ENCODE results near the gene GAS2L3.

DNA sequence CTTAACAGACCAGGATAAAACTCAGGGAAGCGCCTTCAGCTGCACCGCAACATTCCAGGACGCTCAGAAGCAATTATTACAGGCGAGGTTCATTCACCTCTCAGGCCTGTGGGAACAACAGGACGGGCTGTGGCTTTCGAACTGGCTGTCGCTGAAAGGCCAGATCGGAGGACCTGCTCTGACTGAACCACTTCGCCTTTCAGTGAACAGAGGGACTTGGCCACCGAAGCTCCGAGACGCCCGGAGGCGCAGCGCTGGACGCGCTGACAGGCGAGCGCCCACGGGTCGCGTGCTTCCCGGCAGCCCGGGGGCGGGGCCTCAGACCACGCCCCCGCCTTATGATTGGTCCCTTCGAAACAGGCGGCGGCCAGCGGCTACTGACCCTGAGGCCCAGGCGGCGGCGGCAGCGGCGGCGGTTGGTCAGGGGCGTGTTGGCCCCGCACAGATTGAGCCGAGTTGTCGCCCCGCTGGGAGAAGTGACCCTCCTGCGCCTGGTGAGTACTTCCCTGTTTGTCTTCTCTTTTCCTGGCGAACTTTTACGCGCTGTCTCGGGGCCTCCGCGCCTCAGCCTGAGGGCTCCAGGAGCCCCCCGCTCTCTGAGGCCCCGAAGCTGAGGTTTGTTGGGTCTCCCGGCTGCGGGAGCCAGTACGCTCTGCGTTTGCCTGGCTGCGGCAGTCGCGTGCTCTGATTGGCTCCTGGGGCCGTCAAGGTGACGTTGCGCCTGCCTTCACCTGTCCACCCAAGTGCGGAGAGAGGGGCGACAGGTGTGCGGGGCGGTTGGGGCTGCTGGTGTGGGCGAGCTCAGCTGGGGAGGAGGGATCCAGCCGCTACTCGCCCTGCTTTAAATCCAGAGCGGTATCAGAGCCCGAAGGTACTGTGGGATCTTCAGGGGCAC, at the start of gene GAS2L3:
- TF ChIP-seq, protein P1, sequence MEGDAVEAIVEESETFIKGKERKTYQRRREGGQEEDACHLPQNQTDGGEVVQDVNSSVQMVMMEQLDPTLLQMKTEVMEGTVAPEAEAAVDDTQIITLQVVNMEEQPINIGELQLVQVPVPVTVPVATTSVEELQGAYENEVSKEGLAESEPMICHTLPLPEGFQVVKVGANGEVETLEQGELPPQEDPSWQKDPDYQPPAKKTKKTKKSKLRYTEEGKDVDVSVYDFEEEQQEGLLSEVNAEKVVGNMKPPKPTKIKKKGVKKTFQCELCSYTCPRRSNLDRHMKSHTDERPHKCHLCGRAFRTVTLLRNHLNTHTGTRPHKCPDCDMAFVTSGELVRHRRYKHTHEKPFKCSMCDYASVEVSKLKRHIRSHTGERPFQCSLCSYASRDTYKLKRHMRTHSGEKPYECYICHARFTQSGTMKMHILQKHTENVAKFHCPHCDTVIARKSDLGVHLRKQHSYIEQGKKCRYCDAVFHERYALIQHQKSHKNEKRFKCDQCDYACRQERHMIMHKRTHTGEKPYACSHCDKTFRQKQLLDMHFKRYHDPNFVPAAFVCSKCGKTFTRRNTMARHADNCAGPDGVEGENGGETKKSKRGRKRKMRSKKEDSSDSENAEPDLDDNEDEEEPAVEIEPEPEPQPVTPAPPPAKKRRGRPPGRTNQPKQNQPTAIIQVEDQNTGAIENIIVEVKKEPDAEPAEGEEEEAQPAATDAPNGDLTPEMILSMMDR (conservative IDR thresholded peaks at IDR 0.05) = no peak
- no peak for TF ChIP-seq EZH2 (IDR thresholded peaks at IDR 0.05; ENCODE audit: low read depth)
